ENCODE results near the gene KIF15.

Gene KIF15

GRCh38 chr3:44894485-44894884 lies 132.9 kb downstream of the KIF15 start:
- TF ChIP-seq CTCF (conservative IDR thresholded peaks at IDR 0.05), result no peak
- no peak overlapping the region for H3K27ac ChIP-seq

GRCh38 chr3:44896440-44896839 lies 134.8 kb downstream of the KIF15 start:
- no peak for TF ChIP-seq CTCF (conservative IDR thresholded peaks at IDR 0.05)
- no peak overlapping the region for H3K27ac ChIP-seq

- H3K27ac ChIP-seq, result no peak overlapping the region
- no peak for TF ChIP-seq CTCF (conservative IDR thresholded peaks at IDR 0.05)
These were observed 138.2 kb downstream of the KIF15 start for GRCh38 chr3:44899683-44900367.

- no peak overlapping the region for H3K27ac ChIP-seq
- TF ChIP-seq CTCF (conservative IDR thresholded peaks at IDR 0.05), result no peak
These were observed 141.0 kb downstream of the KIF15 start for GRCh38 chr3:44902628-44903027.
